GM23248 (cell line): ENCODE measurements around the gene RPS17. TPM values are rescaled to one million over a fixed set of nuclear protein-coding genes. Genes with fewer than 3 reads are reported as not detected.

Experiments used
- DNase-seq: peaks from one replicate; pipeline ENCODE4 v3.0.0-alpha.2; 2015
- H2AFZ ChIP-seq: fragments of 200-600 bp; sonication (generic); 2 replicates; pipeline ENCODE4 v1.6.1; 2016; ENCODE audit warnings: antibody characterized with exemption
- H3F3A ChIP-seq: fragments of 200-600 bp; sonication (generic); 2 replicates; pipeline ENCODE4 v1.6.1; 2016; ENCODE audit warnings: mild to moderate bottlenecking, antibody characterized with exemption, mixed run types; ENCODE audit not compliant: insufficient read depth
- H3K27ac ChIP-seq: fragments of 200-600 bp; sonication (generic); 2 replicates; pipeline ENCODE4 v1.5.1; 2016; ENCODE audit warnings: mild to moderate bottlenecking
- H3K27me3 ChIP-seq: fragments of 200-600 bp; sonication (generic); replicated peaks from 2 replicates; pipeline ENCODE4 v1.6.1; 2016; ENCODE audit warnings: mild to moderate bottlenecking; ENCODE audit not compliant: insufficient read depth
- H3K36me3 ChIP-seq: fragments of 200-600 bp; sonication (generic); 2 replicates; pipeline ENCODE4 v1.6.1; 2016; ENCODE audit warnings: low read depth, mild to moderate bottlenecking
- H3K4me1 ChIP-seq: fragments of 200-600 bp; sonication (generic); 2 replicates; pipeline ENCODE4 v1.6.1; 2016; ENCODE audit warnings: mild to moderate bottlenecking; ENCODE audit not compliant: insufficient read depth
- H3K4me2 ChIP-seq: fragments of 200-600 bp; sonication (generic); one replicate; pipeline ENCODE4 v1.6.1; 2016; ENCODE audit warnings: mild to moderate bottlenecking; ENCODE audit not compliant: unreplicated experiment
- H3K4me3 ChIP-seq: fragments of 200-600 bp; sonication (generic); 2 replicates; pipeline ENCODE4 v1.5.1; 2016; ENCODE audit warnings: mild to moderate bottlenecking
- H3K79me2 ChIP-seq: fragments of 200-600 bp; sonication (generic); 2 replicates; pipeline ENCODE4 v1.6.1; 2016; ENCODE audit warnings: mild to moderate bottlenecking; ENCODE audit not compliant: insufficient read depth
- H3K9ac ChIP-seq: fragments of 200-600 bp; sonication (generic); 2 replicates; pipeline ENCODE4 v1.6.1; 2016; ENCODE audit warnings: mild to moderate bottlenecking
- H3K9me2 ChIP-seq: fragments of 200-600 bp; sonication (generic); 2 replicates; pipeline ENCODE4 v1.6.1; 2016; ENCODE audit warnings: mixed run types, mild to moderate bottlenecking, moderate library complexity; ENCODE audit not compliant: insufficient read depth
- H3K9me3 ChIP-seq: fragments of 200-600 bp; sonication (generic); one replicate; pipeline ENCODE4 v1.6.1; 2017; ENCODE audit warnings: low read depth
- H4K20me1 ChIP-seq: fragments of 200-600 bp; sonication (generic); 2 replicates; pipeline ENCODE4 v1.6.0; 2016; ENCODE audit not compliant: insufficient read depth
- EZH2 ChIP-seq: fragments of 200-600 bp; sonication (generic); IDR thresholded peaks from 2 replicates; pipeline ENCODE4 v1.6.1; 2018; ENCODE audit warnings: antibody characterized with exemption, mild to moderate bottlenecking; ENCODE audit not compliant: insufficient read depth, poor library complexity, severe bottlenecking
- EZH2phosphoT487 ChIP-seq: fragments of 200-600 bp; sonication (generic); IDR thresholded peaks from 2 replicates; pipeline ENCODE4 v1.6.1; 2018; ENCODE audit warnings: antibody characterized with exemption, moderate library complexity, mild to moderate bottlenecking, low read depth; ENCODE audit not compliant: insufficient read depth
- whole genome bisulfite sequencing, 2 experiments: methylation state at CpG; one replicate each; pipeline ENCODE4 v1.1.6; 2015 to 2017; ENCODE audit warnings: low lambda C conversion rate in 2 of 2, low coverage in 1 of 2; ENCODE audit errors: missing lambda C conversion rate in 2 of 2; 5-methylcytosine and 5-hydroxymethylcytosine counted together
- in situ Hi-C: fragments of 300-500 bp; cut with MboI; formaldehyde crosslinking; loops from 2 replicates; pipeline ENCODE4 v1.15.0; 2020
- polyA plus RNA-seq: library from polyadenylated mRNA; unstranded; fragments of >200 nt; fragmentation: Nextera tagmentation; extraction: Ambion mirVana; gene quantifications from 2 replicates; pipeline ENCODE4 v1.2.1, GENCODE V29; 2016
- total RNA-seq: library from RNA; depleted of rRNA; stranded (reverse); fragments of >200 nt; shearing (Covaris generic); gene quantifications from 2 replicates; pipeline ENCODE4 v1.2.3, GENCODE V29; 2014

RPS17 gene
- total and polyA plus RNA-seq, 2 experiments from 2014 or later: 553 to 1,721 TPM

GRCh38 chr15:82543160-82543559 lies 2.9 kb upstream of the RPS17 start:
- no peak overlapping the region for H3K9ac ChIP-seq
- TF ChIP-seq EZH2phosphoT487: no peak
- no peak for TF ChIP-seq EZH2
- peak; percentile 77 for DNase-seq
- no peaks in the 10 kb centered on the region for H3K9me3 ChIP-seq
- H3K79me2 ChIP-seq: peaks cover 26% of the 10 kb centered on the region
- H3K9me2 ChIP-seq: no peaks in the 10 kb centered on the region
- H2AFZ ChIP-seq: no peak overlapping the region
- in situ Hi-C loops: loop anchor here (25.0 kb wide), 1 partner anchor 469 kb away; the partner anchor contains the start of gene C15orf40
- H3K36me3 ChIP-seq: peaks cover 7% of the 10 kb centered on the region
- peaks cover 7% of the 10 kb centered on the region for H3F3A ChIP-seq
- H3K4me2 ChIP-seq: no peak overlapping the region
- H3K27me3 ChIP-seq: no peaks in the 10 kb centered on the region
- H3K4me1 ChIP-seq: peaks cover 14% of the 10 kb centered on the region
- H4K20me1 ChIP-seq: peaks cover 6% of the 10 kb centered on the region; the same call in 1 of the 2 replicates
- WGBS, 2 experiments: 27 to 31% methylated on average over 2 of the region's 2 CpGs
- peak overlapping the region; percentile 26; the same call in 1 of the 2 replicates for H3K27ac ChIP-seq
- no peak overlapping the region for H3K4me3 ChIP-seq

- WGBS, 2 experiments: 35 to 37% methylated on average over 11 of the region's 11 CpGs
- Histone ChIP-seq H2AFZ (peak overlapping the region; percentile 86), H3K9me3 (no peaks in the 10 kb centered on the region), H3K79me2 (peaks cover 38% of the 10 kb centered on the region), H3K36me3 (peaks cover 25% of the 10 kb centered on the region), H3F3A (peaks cover 29% of the 10 kb centered on the region), H3K27ac (peak overlapping the region; percentile 74), H3K9me2 (no peaks in the 10 kb centered on the region), H4K20me1 (peaks cover 20% of the 10 kb centered on the region; the same call in 1 of the 2 replicates), H3K27me3 (no peaks in the 10 kb centered on the region), H3K9ac (peak overlapping the region; percentile 87), H3K4me3 (peak overlapping the region; percentile 94), H3K4me1 (peaks cover 25% of the 10 kb centered on the region), H3K4me2 (peak overlapping the region; percentile 94)
- in situ Hi-C loops: loop anchor here (25.0 kb wide), 1 partner anchor 471 kb away; the partner anchor contains the start of gene C15orf40
- TF ChIP-seq EZH2 (no peak), EZH2phosphoT487 (no peak)
- DNase-seq: peak; percentile 54
These were observed 751 bp upstream of the RPS17 start for GRCh38 chr15:82540984-82541431.

GRCh38 chr15:82539691-82540054 lies 584 bp downstream of the RPS17 start:
- peaks cover 25% of the 10 kb centered on the region for H3K36me3 ChIP-seq
- peak overlapping the region; percentile 97 for H3K9ac ChIP-seq
- WGBS, 2 experiments: 0 to 1% methylated on average over 23 of the region's 23 CpGs
- H3K27ac ChIP-seq: peak overlapping the region; percentile 63
- peaks cover 23% of the 10 kb centered on the region; the same call in 1 of the 2 replicates for H4K20me1 ChIP-seq
- in situ Hi-C loops: loop anchor here (25.0 kb wide), 1 partner anchor 473 kb away; the partner anchor contains the start of gene C15orf40
- DNase-seq: peak; percentile 49
- H3F3A ChIP-seq: peaks cover 39% of the 10 kb centered on the region
- H3K9me2 ChIP-seq: no peaks in the 10 kb centered on the region
- peaks cover 38% of the 10 kb centered on the region for H3K79me2 ChIP-seq
- peak overlapping the region; percentile 92 for H3K4me2 ChIP-seq
- H3K27me3 ChIP-seq: no peaks in the 10 kb centered on the region
- 0 out of 2 replicates have a peak overlapping the region, but pooled peaks have one; percentile 31 for H2AFZ ChIP-seq
- no peaks in the 10 kb centered on the region for H3K9me3 ChIP-seq
- H3K4me3 ChIP-seq: peak overlapping the region; percentile 94
- H3K4me1 ChIP-seq: peaks cover 25% of the 10 kb centered on the region
- TF ChIP-seq EZH2phosphoT487 (no peak), EZH2 (no peak)

- peak overlapping the region; percentile 94 for H3K4me3 ChIP-seq
- peak overlapping the region; percentile 97 for H3K9ac ChIP-seq
- TF ChIP-seq EZH2: no peak
- no peaks in the 10 kb centered on the region for H3K27me3 ChIP-seq
- peaks cover 38% of the 10 kb centered on the region for H3K79me2 ChIP-seq
- H2AFZ ChIP-seq: no peak overlapping the region
- peaks cover 25% of the 10 kb centered on the region for H3K4me1 ChIP-seq
- H3K36me3 ChIP-seq: peaks cover 25% of the 10 kb centered on the region
- peaks cover 45% of the 10 kb centered on the region for H3F3A ChIP-seq
- peak overlapping the region; percentile 92 for H3K4me2 ChIP-seq
- H3K9me2 ChIP-seq: no peaks in the 10 kb centered on the region
- DNase-seq: peak; percentile 60
- H3K27ac ChIP-seq: peak overlapping the region; percentile 63
- in situ Hi-C loops: loop anchor here (25.0 kb wide), 1 partner anchor 473 kb away; the partner anchor contains the start of gene C15orf40
- no peaks in the 10 kb centered on the region for H3K9me3 ChIP-seq
- WGBS, 2 experiments: 15% methylated on average over 24 to 28 of the region's 28 CpGs
- peaks cover 23% of the 10 kb centered on the region; the same call in 1 of the 2 replicates for H4K20me1 ChIP-seq
These were observed 1.1 kb downstream of the RPS17 start for GRCh38 chr15:82538961-82539690.
